Gastroesophageal sphincter (tissue), 4 donors: ENCODE results near the gene ELAVL1. TPM values are rescaled to one million over a fixed set of nuclear protein-coding genes. Genes with fewer than 3 reads are reported as not detected.

Source experiments
- ATAC-seq: fragments of 150-250 bp; one replicate; pipeline ENCODE4 v1.9.1; 2016; ENCODE audit warnings: mild to moderate bottlenecking, moderate library complexity
- H3K27ac ChIP-seq, 4 donors: fragments of 200-600 bp; sonication (generic) in 3 of 4; 1 replicate in 3 of 4; 2 replicates in 1 of 4; pipeline ENCODE4 v1.5.1; 2016 to 2019
- H3K27me3 ChIP-seq: fragments of 200-600 bp; sonication (generic); one replicate; pipeline ENCODE4 v1.5.1; 2019
- H3K36me3 ChIP-seq, 2 donors: fragments of 200-600 bp; sonication (generic); one replicate each; pipeline ENCODE4 v1.5.1; 2019; ENCODE audit warnings: control low read depth in 1 of 2
- H3K4me1 ChIP-seq, 3 donors: fragments of 200-600 bp; sonication (generic); 1 replicate in 2 of 3; 2 replicates in 1 of 3; pipeline ENCODE4 v1.5.1; 2016 to 2019; ENCODE audit warnings: control low read depth in 2 of 3
- H3K4me3 ChIP-seq, 2 donors: fragments of 200-600 bp; sonication (generic); one replicate each; pipeline ENCODE4 v1.5.1; 2019; ENCODE audit warnings: mild to moderate bottlenecking in 1 of 2, moderate library complexity in 1 of 2
- H3K9me3 ChIP-seq, 3 donors: fragments of 200-600 bp; sonication (generic); one replicate each; pipeline ENCODE4 v1.5.1; 2017 to 2019; ENCODE audit warnings: control low read depth in 2 of 3
- CTCF ChIP-seq, 4 experiments: fragments of 200-600 bp in 2 of 4; fragments of 450-650 bp in 2 of 4; sonication (generic) in 1 of 4; IDR thresholded peaks; one replicate each; pipeline ENCODE4 v1.5.1; 2017 to 2019; ENCODE audit warnings: antibody characterized with exemption in 4 of 4, mild to moderate bottlenecking in 2 of 4, moderate library complexity in 2 of 4
- EP300 ChIP-seq: sonication (generic); formaldehyde crosslinking; IDR thresholded peaks from one replicate; pipeline ENCODE4 v1.6.1; 2017; ENCODE audit warnings: antibody characterized with exemption, mild to moderate bottlenecking
- POLR2A ChIP-seq, 2 donors: fragments of 450-650 bp; IDR thresholded peaks; one replicate each; pipeline ENCODE4 v1.6.1; 2017; ENCODE audit warnings: antibody characterized with exemption in 2 of 2, mild to moderate bottlenecking in 2 of 2, moderate library complexity in 1 of 2
- POLR2AphosphoS5 ChIP-seq: sonication (generic); formaldehyde crosslinking; IDR thresholded peaks from one replicate; pipeline ENCODE4 v1.6.1; 2017; ENCODE audit warnings: antibody characterized with exemption
- WGBS, 2 donors: methylation state at CpG; one replicate each; pipeline ENCODE4 v1.1.5; 2018; ENCODE audit warnings: low coverage in 1 of 2; 5-methylcytosine and 5-hydroxymethylcytosine counted together
- total RNA-seq, 4 donors: library from RNA; depleted of rRNA; stranded (reverse); fragments of >200 nt; gene quantifications; one replicate each; pipeline ENCODE4 v1.1.0, GENCODE V29; 2016

ELAVL1 gene
- total RNA-seq, 4 donors from 2014 or later = 30.8 to 62.5 (median 34.6) TPM

- TF ChIP-seq CTCF (IDR thresholded peaks at IDR 0.05) (no peak), POLR2AphosphoS5 (no peak), POLR2A (IDR thresholded peaks at IDR 0.05) (no peak), EP300 (no peak)
- 75 to 90% methylated on average over 2 to 4 of the region's 12 CpGs for WGBS, 2 donors
These were observed 24.8 kb downstream of the ELAVL1 start for GRCh38 chr19:7980635-7981121.

GRCh38 chr19:7980168-7980567, 25.3 kb downstream of the ELAVL1 start:
- ATAC-seq = no peak
- no peak overlapping the region for H3K27ac ChIP-seq
- H3K9me3 ChIP-seq = no peaks in the 10 kb centered on the region
- H3K4me3 ChIP-seq = no peak overlapping the region
- no peaks in the 10 kb centered on the region for H3K27me3 ChIP-seq
- TF ChIP-seq EP300 (no peak), POLR2AphosphoS5 (no peak), CTCF (IDR thresholded peaks at IDR 0.05) (no peak), POLR2A (IDR thresholded peaks at IDR 0.05) (no peak)
- H3K4me1 ChIP-seq = peaks cover 0 to 18% (median 0%) of the 10 kb centered on the region in 3 donors
- 60% methylated on average over 1 of the region's 13 CpGs; no CpG with 5 or more reads in 1 of the 2 donors for WGBS, 2 donors
- H3K36me3 ChIP-seq = peaks cover 0 to 97% of the 10 kb centered on the region in 2 donors

More at GRCh38 chr19:7980635-7981121, 24.8 kb downstream of the ELAVL1 start:
- H3K27me3 ChIP-seq = no peaks in the 10 kb centered on the region
- peaks cover 0 to 18% (median 0%) of the 10 kb centered on the region in 3 donors for H3K4me1 ChIP-seq
- peaks cover 0 to 97% of the 10 kb centered on the region in 2 donors for H3K36me3 ChIP-seq
- no peak overlapping the region for H3K27ac ChIP-seq
- no peak for ATAC-seq
- H3K9me3 ChIP-seq = no peaks in the 10 kb centered on the region
- no peak overlapping the region for H3K4me3 ChIP-seq

GRCh38 chr19:7979559-7979958, 25.9 kb downstream of the ELAVL1 start:
- TF ChIP-seq CTCF (IDR thresholded peaks at IDR 0.05) = no peak
- TF ChIP-seq POLR2AphosphoS5 = no peak
- TF ChIP-seq POLR2A (IDR thresholded peaks at IDR 0.05) = no peak
- TF ChIP-seq EP300 = no peak
- Histone ChIP-seq H3K27me3 (no peaks in the 10 kb centered on the region), H3K4me3 (no peak overlapping the region), H3K36me3 (peaks cover 0 to 97% of the 10 kb centered on the region in 2 donors), H3K4me1 (peaks cover 0 to 18% (median 0%) of the 10 kb centered on the region in 3 donors), H3K9me3 (no peaks in the 10 kb centered on the region), H3K27ac (no peak overlapping the region)
- ATAC-seq = no peak
- WGBS, 2 donors = 91% methylated on average over 4 of the region's 8 CpGs; no CpG with 5 or more reads in 1 of the 2 donors

- no peak overlapping the region for H3K27ac ChIP-seq
- WGBS, 2 donors = 100% methylated on average over 1 of the region's 10 CpGs; no CpG with 5 or more reads in 1 of the 2 donors
- peaks cover 0 to 97% of the 10 kb centered on the region in 2 donors for H3K36me3 ChIP-seq
- H3K27me3 ChIP-seq = no peaks in the 10 kb centered on the region
- no peak overlapping the region for H3K4me3 ChIP-seq
- H3K4me1 ChIP-seq = peaks cover 0 to 18% (median 0%) of the 10 kb centered on the region in 3 donors
- TF ChIP-seq POLR2A (IDR thresholded peaks at IDR 0.05) (no peak), POLR2AphosphoS5 (no peak), EP300 (no peak), CTCF (IDR thresholded peaks at IDR 0.05) (no peak)
- ATAC-seq = no peak
- H3K9me3 ChIP-seq = no peaks in the 10 kb centered on the region
These were observed 26.4 kb downstream of the ELAVL1 start for GRCh38 chr19:7979011-7979410.

GRCh38 chr19:7978179-7978825, 27.1 kb downstream of the ELAVL1 start:
- Histone ChIP-seq H3K27ac (no peak overlapping the region), H3K27me3 (no peaks in the 10 kb centered on the region), H3K4me1 (peaks cover 0 to 15% (median 0%) of the 10 kb centered on the region in 3 donors), H3K36me3 (peaks cover 0 to 97% of the 10 kb centered on the region in 2 donors), H3K9me3 (no peaks in the 10 kb centered on the region), H3K4me3 (no peak overlapping the region)
- TF ChIP-seq POLR2AphosphoS5 = no peak
- ATAC-seq = no peak
- WGBS, 2 donors = no CpG with 5 or more reads among the region's 12 CpGs
